PC-3 (cell line): ENCODE data around the gene NR2F2. TPM values are rescaled to one million over a fixed set of nuclear protein-coding genes. Genes with fewer than 3 reads are reported as not detected.

ENCODE experiments used
- ATAC-seq: fragments of 200-7000 bp; cut with Tn5 transposase; 2 replicates; pipeline ENCODE4 v1.9.1; 2020; ENCODE audit warnings: mild to moderate bottlenecking, moderate library complexity
- BruUV-seq: library from RNA; stranded (reverse); fragments of 400-500 nt; replicated peaks from 2 replicates; lab custom pipeline; 2021; lab: Mats Ljungman, UMichigan
- CTCF ChIA-PET: fragments of 300-600 bp; sonication (Branson Sonifier 250); formaldehyde crosslinking; loops from one replicate; lab custom pipeline; 2022; ENCODE audit warnings: antibody characterized with exemption; lab: Charles Lee
- POLR2A ChIA-PET: fragments of 300-600 bp; sonication (Branson Sonifier 250); formaldehyde crosslinking; loops from one replicate; lab custom pipeline; 2022; ENCODE audit warnings: antibody characterized with exemption; ENCODE audit not compliant: unreplicated experiment; lab: Charles Lee
- DNase-seq: peaks from one replicate; pipeline ENCODE4 v3.0.0-alpha.2; 2015
- H2AFZ ChIP-seq: fragments of 300-600 bp; sonication (generic); 2 replicates; pipeline ENCODE4 v1.6.0; 2016; ENCODE audit warnings: antibody characterized with exemption, low read length
- H3F3A ChIP-seq: fragments of 300-600 bp; sonication (generic); one replicate; pipeline ENCODE4 v1.6.0; 2017; ENCODE audit warnings: antibody characterized with exemption, low read length, control low read depth, mild to moderate bottlenecking; ENCODE audit not compliant: unreplicated experiment
- H3K27ac ChIP-seq: fragments of 300-600 bp; sonication (generic); 2 replicates; pipeline ENCODE4 v1.5.1; 2016; ENCODE audit warnings: mild to moderate bottlenecking, low read length
- H3K27me3 ChIP-seq: fragments of 300-600 bp; sonication (generic); 2 replicates; pipeline ENCODE4 v1.6.1; 2016; ENCODE audit warnings: low read length, mixed read lengths
- H3K36me3 ChIP-seq: fragments of 300-600 bp; sonication (generic); 2 replicates; pipeline ENCODE4 v1.6.1; 2016; ENCODE audit warnings: low read depth, mixed run types, low read length, mixed read lengths
- H3K4me1 ChIP-seq: fragments of 300-600 bp; sonication (generic); 2 replicates; pipeline ENCODE4 v1.5.1; 2016; ENCODE audit warnings: low read length; ENCODE audit not compliant: insufficient read depth
- H3K4me2 ChIP-seq: fragments of 300-600 bp; sonication (generic); 2 replicates; pipeline ENCODE4 v1.6.0; 2016; ENCODE audit warnings: low read length
- H3K4me3 ChIP-seq: fragments of 300-600 bp; sonication (generic); 2 replicates; pipeline ENCODE4 v1.5.1; 2016; ENCODE audit warnings: mild to moderate bottlenecking, low read length, mixed read lengths
- H3K79me2 ChIP-seq: fragments of 300-600 bp; sonication (generic); 2 replicates; pipeline ENCODE4 v1.6.1; 2017; ENCODE audit warnings: low read length, mixed read lengths
- H3K9ac ChIP-seq: fragments of 300-600 bp; sonication (generic); 2 replicates; pipeline ENCODE4 v1.6.0; 2016; ENCODE audit warnings: mild to moderate bottlenecking, low read length
- H3K9me2 ChIP-seq: fragments of 300-600 bp; sonication (generic); replicated peaks from 2 replicates; pipeline ENCODE4 v1.6.1; 2016; ENCODE audit warnings: mixed run types, low read length, mixed read lengths
- H3K9me3 ChIP-seq: fragments of 300-600 bp; sonication (generic); 2 replicates; pipeline ENCODE4 v1.6.1; 2016; ENCODE audit warnings: low read length, mixed read lengths
- H4K20me1 ChIP-seq: fragments of 300-600 bp; sonication (generic); 2 replicates; pipeline ENCODE4 v1.6.1; 2016; ENCODE audit warnings: low read length, mixed read lengths
- EZH2 ChIP-seq: fragments of 300-600 bp; sonication (generic); IDR thresholded peaks from one replicate; pipeline ENCODE4 v1.6.1; 2017; ENCODE audit warnings: antibody characterized with exemption, mild to moderate bottlenecking, low read length; ENCODE audit not compliant: unreplicated experiment
- EZH2phosphoT487 ChIP-seq: fragments of 300-600 bp; sonication (generic); IDR thresholded peaks from 2 replicates; pipeline ENCODE4 v1.6.1; 2018; ENCODE audit warnings: mild to moderate bottlenecking, antibody characterized with exemption, low read length, borderline replicate concordance
- intact Hi-C: fragments of 100-400 bp; cut with micrococcal nuclease; formaldehyde crosslinking; loops from 2 replicates; pipeline ENCODE4 v1.9.0; 2023
- total RNA-seq: library from RNA; depleted of rRNA; stranded (reverse); fragments of >200 nt; gene quantifications from 2 replicates; pipeline ENCODE4 v1.2.3, GENCODE V29; 2014
- TF ChIP-seq, protein P1 (sequence below): fragments of 300-600 bp; sonication (generic); conservative IDR thresholded peaks from 2 replicates; pipeline ENCODE4 v1.5.1; 2017; ENCODE audit warnings: antibody characterized with exemption, low read depth, mild to moderate bottlenecking, low read length

Gene NR2F2
- total RNA-seq, 1 experiment from 2014 or later = 19.6 TPM

- H3K79me2 ChIP-seq = peaks cover 92% of the 10 kb centered on the region
Measured at GRCh38 chr15:96329403-96329981, 1.0 kb upstream of the NR2F2 start.

DNA sequence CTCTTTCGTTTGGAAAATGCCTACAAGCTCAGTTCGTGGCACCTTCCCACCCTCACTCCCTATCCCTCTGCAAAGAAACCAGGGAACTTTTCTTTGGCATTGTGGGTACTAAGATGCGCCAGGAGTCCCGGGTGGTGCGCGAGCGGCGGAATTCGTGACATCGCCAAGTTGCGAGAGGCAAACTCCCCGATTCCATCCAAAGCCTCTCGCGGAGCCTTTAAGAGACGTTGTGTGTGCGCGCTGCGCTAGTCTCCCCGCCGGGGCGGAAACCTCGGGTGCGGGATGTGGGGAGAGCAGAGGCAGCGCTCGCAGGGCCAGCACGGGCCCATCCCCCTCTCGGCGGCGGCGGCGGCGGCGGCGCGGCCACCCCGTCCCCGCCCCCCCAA, 443 bp upstream of the NR2F2 start:
- H3K36me3 ChIP-seq = peaks cover 13% of the 10 kb centered on the region
- peaks cover 14% of the 10 kb centered on the region for H4K20me1 ChIP-seq
- peak overlapping the region; percentile 92 for H3K9ac ChIP-seq
- peak overlapping the region; percentile 91 for H3K27ac ChIP-seq
- H3K9me3 ChIP-seq = no peaks in the 10 kb centered on the region
- no peaks in the 10 kb centered on the region for H3K27me3 ChIP-seq
- CTCF ChIA-PET = no interaction called here
- intact Hi-C loops = no loop called here
- peak overlapping the region; percentile 85 for H3K4me3 ChIP-seq
- no TSS peak for BruUV-seq
- H3K9me2 ChIP-seq = no peaks in the 10 kb centered on the region
- TF ChIP-seq, protein P1, sequence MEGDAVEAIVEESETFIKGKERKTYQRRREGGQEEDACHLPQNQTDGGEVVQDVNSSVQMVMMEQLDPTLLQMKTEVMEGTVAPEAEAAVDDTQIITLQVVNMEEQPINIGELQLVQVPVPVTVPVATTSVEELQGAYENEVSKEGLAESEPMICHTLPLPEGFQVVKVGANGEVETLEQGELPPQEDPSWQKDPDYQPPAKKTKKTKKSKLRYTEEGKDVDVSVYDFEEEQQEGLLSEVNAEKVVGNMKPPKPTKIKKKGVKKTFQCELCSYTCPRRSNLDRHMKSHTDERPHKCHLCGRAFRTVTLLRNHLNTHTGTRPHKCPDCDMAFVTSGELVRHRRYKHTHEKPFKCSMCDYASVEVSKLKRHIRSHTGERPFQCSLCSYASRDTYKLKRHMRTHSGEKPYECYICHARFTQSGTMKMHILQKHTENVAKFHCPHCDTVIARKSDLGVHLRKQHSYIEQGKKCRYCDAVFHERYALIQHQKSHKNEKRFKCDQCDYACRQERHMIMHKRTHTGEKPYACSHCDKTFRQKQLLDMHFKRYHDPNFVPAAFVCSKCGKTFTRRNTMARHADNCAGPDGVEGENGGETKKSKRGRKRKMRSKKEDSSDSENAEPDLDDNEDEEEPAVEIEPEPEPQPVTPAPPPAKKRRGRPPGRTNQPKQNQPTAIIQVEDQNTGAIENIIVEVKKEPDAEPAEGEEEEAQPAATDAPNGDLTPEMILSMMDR = no peak
- TF ChIP-seq EZH2 (no peak), EZH2phosphoT487 (no peak)
- H3F3A ChIP-seq = peaks cover 7% of the 10 kb centered on the region
- peaks cover 92% of the 10 kb centered on the region for H3K79me2 ChIP-seq
- POLR2A ChIA-PET = interaction anchor here (0.6 kb wide), 1 partner anchor 557 kb away, joined by 4 read pairs; no protein-coding TSS in a partner anchor
- H2AFZ ChIP-seq = peak overlapping the region; percentile 65
- ATAC-seq (peak; percentile 25), DNase-seq (peak; percentile 81)
- peak overlapping the region; percentile 97 for H3K4me2 ChIP-seq
- H3K4me1 ChIP-seq = peaks cover 26% of the 10 kb centered on the region

More at GRCh38 chr15:96329403-96329981, 1.0 kb upstream of the NR2F2 start:
- POLR2A ChIA-PET = no interaction called here
- intact Hi-C loops = loop anchor here (5.0 to 10.0 kb wide), 3 partner anchors 207 to 1072 kb away; no protein-coding TSS in a partner anchor
- Histone ChIP-seq H2AFZ (peak overlapping the region; percentile 65), H3K4me1 (peaks cover 32% of the 10 kb centered on the region), H3K9ac (peak overlapping the region; percentile 92), H4K20me1 (peaks cover 9% of the 10 kb centered on the region; the same call in 1 of the 2 replicates), H3K36me3 (peaks cover 8% of the 10 kb centered on the region), H3K4me2 (peak overlapping the region; percentile 97), H3F3A (peaks cover 7% of the 10 kb centered on the region), H3K27ac (peak overlapping the region; percentile 91), H3K4me3 (peak overlapping the region; percentile 85), H3K27me3 (no peaks in the 10 kb centered on the region), H3K9me2 (no peaks in the 10 kb centered on the region), H3K9me3 (no peaks in the 10 kb centered on the region)
- BruUV-seq = TSS peak; percentile 20
- DNase-seq (peak; percentile 38), ATAC-seq (no peak)
- CTCF ChIA-PET = no interaction called here
- TF ChIP-seq EZH2 (no peak), EZH2phosphoT487 (no peak)
- TF ChIP-seq, protein P1 = no peak
